NCI-H524 treated with DMSO at 0.1 percent for 48 hours (cell line): ENCODE results near the gene RNF223.
"Not testable (repeated sequence)": the region's sequence is repeated elsewhere in the genome, so short reads cannot be mapped to it uniquely, and the experiment has no call there.

ENCODE experiments used
- DNase-seq: peaks from one replicate; lab custom pipeline; 2025; lab: John Stamatoyannopoulos, UW

RNF223 gene

DNA sequence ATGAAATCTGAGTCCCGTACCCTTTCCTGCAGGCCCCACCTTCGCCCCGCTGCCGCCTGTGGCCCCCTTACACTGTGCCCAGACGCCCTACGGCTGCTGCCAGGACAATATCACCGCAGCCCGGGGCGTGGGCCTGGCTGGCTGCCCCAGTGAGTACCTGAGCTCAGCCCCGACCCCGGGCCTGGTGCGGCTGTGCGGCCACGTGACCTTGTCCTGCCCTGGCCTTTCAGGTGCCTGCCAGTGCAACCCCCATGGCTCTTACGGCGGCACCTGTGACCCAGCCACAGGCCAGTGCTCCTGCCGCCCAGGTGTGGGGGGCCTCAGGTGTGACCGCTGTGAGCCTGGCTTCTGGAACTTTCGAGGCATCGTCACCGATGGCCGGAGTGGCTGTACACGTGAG, 29.0 kb downstream of the RNF223 start:
- no peak for DNase-seq

GRCh38 chr1:1044455-1045078, 29.5 kb downstream of the RNF223 start:
- no peak for DNase-seq

DNA sequence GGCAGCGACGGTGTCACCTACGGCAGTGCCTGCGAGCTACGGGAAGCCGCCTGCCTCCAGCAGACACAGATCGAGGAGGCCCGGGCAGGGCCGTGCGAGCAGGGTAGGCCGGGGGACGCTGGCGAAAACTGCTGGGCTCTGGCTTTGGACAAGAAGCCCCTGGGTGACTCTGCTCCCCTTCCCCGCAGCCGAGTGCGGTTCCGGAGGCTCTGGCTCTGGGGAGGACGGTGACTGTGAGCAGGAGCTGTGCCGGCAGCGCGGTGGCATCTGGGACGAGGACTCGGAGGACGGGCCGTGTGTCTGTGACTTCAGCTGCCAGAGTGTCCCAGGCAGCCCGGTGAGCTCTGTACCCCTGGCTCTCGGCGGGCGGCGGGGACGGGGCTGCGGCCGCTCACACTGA, 30.2 kb downstream of the RNF223 start:
- no peak for DNase-seq

- DNase-seq = no peak
Observed at GRCh38 chr1:1043411-1043810, 30.7 kb downstream of the RNF223 start.

DNA sequence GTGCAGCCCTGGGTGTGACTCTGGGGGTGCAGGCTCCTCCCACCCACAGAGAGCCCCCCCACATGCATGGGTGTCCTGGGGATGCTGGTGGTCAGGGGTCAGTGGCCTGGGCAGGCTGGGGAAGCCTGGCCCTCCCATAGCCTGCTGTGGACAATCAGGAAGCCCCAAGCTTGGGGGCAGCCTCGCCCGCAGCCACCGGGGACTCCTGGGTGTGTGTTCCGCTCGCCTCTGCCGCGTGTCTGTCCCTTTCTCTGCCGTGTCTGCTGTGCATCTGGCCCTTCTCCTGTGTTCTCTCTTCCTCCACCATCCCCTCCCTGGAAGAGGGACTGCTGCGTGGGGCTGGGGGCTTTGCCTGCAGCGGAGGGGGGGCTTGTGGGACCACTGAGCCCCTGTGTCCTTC, 31.3 kb downstream of the RNF223 start:
- DNase-seq = no peak

DNA sequence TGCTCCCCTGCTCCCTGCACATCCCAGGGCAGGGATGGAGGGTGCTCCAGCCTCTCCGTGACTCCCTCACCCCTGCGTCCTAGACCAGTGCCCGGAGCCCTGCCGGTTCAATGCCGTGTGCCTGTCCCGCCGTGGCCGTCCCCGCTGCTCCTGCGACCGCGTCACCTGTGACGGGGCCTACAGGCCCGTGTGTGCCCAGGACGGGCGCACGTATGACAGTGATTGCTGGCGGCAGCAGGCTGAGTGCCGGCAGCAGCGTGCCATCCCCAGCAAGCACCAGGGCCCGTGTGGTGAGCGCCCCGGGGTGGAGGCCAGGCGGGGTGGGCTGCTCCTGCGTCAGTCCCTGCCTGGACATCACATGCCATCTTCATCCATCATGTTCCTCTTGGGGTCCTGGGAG, 32.2 kb downstream of the RNF223 start:
- DNase-seq = no peak

DNA sequence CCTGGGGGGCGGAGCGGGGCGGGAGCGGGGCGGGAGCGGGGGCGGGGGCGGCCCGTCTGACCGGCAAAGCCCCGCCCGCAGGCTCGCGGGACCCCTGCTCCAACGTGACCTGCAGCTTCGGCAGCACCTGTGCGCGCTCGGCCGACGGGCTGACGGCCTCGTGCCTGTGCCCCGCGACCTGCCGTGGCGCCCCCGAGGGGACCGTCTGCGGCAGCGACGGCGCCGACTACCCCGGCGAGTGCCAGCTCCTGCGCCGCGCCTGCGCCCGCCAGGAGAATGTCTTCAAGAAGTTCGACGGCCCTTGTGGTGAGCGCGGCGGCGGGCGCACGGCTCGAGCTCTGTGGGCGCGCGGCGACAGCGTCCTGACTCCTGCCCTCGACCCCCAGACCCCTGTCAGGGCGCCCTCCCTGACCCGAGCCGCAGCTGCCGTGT, 33.0 kb downstream of the RNF223 start:
- no peak for DNase-seq

- DNase-seq = no peak
Observed at GRCh38 chr1:1040004-1040991, 33.8 kb downstream of the RNF223 start.

DNA sequence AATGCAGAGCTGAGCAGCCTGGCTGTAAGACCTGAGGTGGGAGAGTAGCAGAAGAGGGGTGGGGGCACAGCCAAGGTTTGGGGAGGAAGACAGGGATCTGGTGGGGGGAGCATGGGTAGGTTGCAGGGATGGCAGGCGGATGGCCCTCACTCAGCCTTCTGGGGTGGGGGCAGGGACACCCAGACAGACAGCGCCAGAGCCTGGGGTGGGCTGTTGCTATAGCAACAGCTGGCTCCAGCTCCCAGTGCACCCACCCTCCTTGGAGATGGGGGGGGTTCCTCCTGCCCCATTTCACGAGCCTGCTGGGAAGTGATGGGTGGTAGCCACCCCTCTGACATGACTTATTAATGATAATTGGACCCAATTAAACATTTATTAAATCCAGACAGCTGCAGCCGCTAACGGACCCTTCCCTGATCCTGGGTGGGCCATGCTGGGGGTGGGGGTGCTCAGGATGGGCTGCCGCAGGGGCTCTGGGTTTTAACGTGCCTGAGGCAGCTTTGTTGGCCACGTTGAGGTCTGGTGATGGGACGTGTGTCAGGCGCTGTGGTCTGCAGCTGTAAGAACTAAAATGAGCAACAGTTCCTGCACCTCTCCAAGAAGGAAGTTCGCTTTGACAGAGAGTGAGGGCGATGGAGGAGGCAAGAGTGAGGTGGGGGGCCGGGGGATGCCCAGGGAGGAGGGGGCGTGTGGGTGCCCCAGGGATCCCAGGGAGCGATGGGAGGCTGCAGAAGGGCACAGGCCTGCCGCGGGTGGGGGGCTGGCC, 34.8 kb downstream of the RNF223 start:
- no peak for DNase-seq

- no peak for DNase-seq
Observed at GRCh38 chr1:1038694-1039093, 35.4 kb downstream of the RNF223 start.

DNA sequence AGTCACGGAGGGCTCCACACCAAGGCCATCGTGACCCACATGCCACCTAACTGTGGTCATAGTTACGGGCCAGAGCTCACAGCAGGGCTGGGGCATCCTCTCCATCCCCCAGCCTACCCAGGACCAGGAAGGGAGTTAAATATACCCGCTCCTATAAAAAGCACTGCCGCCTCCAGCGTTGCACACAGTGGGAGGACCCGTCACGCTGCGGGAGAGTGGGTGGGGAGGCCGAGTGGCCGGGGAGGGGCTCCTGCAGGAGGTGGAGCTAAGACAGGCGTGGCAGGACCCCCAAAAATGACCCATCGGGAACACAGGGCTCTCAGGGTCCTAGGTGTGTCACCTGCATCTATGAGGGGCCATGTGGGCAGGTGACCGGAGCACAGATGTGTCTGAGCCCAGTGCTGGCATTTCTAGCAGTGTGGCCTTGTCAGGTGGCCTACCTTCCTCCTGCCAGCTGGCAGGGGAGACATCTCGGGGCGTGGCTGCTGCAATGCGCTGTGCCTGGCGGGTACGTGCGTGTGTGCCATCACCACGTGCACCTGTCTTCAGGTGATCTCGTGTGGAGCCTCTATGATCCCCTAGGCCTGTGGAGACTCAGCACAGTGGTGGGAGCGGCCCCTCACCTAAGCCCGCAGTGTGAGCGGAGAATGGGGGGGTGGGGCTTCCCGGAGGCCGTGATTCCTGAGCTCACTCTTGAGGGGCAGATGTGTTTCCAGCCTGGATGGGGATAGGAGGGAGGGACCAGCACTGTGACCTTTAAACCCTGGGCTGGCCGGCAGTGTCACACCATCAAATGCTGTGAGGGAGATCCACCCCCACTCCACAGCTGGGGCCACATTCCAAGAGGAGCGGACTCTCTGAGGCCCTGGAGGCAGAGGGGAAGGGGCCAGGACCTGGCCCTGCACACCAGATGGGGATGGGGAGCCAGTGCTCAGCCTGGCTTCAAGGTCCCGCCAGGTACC, 36.5 kb downstream of the RNF223 start:
- no peak for DNase-seq

DNA sequence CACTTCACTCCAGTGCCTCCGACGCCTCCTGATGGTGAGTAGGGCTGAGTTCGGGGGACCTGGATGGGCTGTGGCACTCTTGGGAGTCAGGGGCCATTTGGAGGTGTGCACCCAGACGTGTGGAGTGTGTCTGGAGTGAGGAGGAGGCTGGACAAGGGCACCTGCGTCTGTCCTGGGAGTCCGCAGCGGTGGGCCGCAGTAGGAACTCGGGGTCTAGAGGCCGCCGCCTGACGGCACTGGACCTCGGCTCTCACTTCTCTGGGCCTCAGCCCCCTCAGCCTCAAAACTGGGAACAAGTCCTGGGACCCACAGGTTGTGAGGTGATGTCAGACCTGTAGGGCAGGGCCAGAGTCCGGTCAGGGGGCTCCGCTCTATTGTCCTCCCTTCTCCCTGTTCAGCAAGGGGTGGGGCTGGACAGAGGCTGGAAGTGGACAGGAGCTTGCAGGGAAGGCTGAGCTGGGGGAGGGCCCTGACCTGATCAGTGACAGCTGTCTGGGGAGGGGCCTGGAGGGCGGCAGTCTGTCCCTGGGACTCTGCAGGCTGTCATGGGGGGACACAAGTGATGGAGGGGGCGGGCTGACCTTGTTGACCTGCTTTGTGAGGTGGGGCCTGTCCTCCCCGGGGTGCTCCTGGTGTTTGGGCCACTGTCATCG, 38.7 kb downstream of the RNF223 start:
- DNase-seq = no peak

DNA sequence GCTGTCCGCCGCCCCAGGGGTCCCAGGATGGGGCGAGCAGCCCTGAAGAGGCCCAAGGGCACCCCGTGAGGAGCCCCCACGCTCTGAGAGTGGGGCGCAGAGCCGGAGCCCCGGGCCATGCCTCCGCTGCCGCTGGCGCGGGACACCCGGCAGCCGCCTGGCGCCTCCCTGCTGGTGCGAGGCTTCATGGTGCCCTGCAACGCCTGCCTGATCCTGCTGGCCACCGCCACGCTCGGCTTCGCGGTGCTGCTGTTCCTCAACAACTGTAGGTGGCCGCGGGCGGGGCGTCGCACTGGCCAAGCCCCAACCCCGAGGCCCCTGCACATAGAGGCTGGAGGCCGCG, 39.7 kb downstream of the RNF223 start:
- no peak for DNase-seq

DNA sequence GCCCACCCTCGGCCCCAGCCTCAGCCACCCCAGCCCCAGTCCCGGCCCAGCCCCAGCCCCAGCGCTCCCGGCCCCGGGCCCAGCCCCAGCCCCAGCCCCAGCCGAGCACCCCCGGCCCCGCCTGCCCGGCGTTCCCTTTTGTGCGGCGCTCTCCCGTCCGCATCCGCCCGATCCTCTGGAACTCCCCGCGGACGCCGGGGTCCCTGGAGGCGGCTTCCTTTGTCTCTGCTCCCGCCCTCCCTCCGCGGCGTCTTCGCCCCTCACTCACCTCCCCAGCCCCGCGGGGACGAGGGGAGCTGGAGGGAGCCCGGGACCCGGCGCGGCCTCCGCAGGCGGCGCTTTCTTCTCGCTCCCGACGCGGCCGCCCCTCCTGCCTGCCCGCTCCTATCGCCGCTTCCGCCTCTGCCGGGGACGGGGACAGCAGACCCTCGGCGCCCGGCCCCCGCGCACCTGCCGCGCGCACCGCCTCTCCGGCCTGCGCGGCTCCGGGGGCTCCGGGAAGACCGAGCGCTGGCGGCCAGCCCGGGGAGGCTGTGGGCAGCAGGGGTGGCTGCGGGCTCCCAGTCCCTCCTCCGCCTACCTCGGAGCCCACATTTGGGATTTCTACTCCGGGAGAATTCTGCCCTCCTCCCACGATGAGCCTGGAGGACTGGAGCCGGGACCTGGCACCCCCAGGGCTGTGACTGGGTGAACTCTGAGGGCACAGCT, 40.2 kb downstream of the RNF223 start:
- no peak for DNase-seq

GRCh38 chr1:1033009-1033587, 41.0 kb downstream of the RNF223 start:
- DNase-seq = peak; percentile 45

GRCh38 chr1:1032424-1032823, 41.7 kb downstream of the RNF223 start:
- DNase-seq = peak; percentile 48

- DNase-seq = no peak
Observed at GRCh38 chr1:1031659-1032235, 42.4 kb downstream of the RNF223 start.

- DNase-seq = not testable (repeated sequence)
Observed at GRCh38 chr1:1030867-1031658, 43.0 kb downstream of the RNF223 start.

GRCh38 chr1:1027791-1028190, 46.3 kb downstream of the RNF223 start:
- DNase-seq = no peak
